Measurements from ENCODE around the gene OLFML1.

DNA sequence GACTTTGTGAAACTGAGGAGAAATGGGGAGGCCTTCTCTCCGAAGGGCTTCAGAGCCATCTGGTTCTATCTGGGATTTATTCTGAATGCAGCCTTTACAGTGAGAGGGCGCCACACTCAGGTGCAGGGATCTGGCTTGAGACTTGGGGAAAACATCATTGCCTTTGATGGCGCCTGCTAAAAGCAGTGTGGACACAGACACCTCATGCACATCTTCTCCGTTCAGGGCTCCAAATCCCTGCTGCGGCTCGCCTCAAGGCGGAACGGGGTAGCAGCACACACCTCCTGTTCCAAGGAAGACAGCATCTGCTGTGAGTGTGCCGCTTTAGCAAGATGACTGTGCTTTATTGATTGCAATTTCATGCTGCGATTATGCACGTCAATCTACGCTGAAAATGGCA is 37.1 kb upstream of the OLFML1 start:
- no peak for TF ChIP-seq POLR2A (IDR thresholded peaks at IDR 0.05)
- TF ChIP-seq, protein P1, sequence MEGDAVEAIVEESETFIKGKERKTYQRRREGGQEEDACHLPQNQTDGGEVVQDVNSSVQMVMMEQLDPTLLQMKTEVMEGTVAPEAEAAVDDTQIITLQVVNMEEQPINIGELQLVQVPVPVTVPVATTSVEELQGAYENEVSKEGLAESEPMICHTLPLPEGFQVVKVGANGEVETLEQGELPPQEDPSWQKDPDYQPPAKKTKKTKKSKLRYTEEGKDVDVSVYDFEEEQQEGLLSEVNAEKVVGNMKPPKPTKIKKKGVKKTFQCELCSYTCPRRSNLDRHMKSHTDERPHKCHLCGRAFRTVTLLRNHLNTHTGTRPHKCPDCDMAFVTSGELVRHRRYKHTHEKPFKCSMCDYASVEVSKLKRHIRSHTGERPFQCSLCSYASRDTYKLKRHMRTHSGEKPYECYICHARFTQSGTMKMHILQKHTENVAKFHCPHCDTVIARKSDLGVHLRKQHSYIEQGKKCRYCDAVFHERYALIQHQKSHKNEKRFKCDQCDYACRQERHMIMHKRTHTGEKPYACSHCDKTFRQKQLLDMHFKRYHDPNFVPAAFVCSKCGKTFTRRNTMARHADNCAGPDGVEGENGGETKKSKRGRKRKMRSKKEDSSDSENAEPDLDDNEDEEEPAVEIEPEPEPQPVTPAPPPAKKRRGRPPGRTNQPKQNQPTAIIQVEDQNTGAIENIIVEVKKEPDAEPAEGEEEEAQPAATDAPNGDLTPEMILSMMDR (IDR thresholded peaks at IDR 0.05) = no peak

Measured in adrenal gland (tissue), 5 donors.